H1 (cell line): ENCODE results near the gene TMEM209. TPM values are rescaled to one million over a fixed set of nuclear protein-coding genes. Genes with fewer than 3 reads are reported as not detected.

Source experiments
- CTCF ChIA-PET: fragments of 300-600 bp; sonication (Branson Sonifier 250); formaldehyde crosslinking; loops from one replicate; lab custom pipeline; 2021; ENCODE audit not compliant: partially characterized antibody; lab: Charles Lee
- POLR2A ChIA-PET: fragments of 300-600 bp; sonication (Branson Sonifier 250); formaldehyde crosslinking; loops from one replicate; lab custom pipeline; 2021; ENCODE audit warnings: inconsistent platforms; ENCODE audit not compliant: partially characterized antibody; lab: Charles Lee
- DNase-seq, 2 experiments: peaks; one replicate each; pipeline versions ENCODE4 v3.0.0 to v3.0.0-alpha.2; 2010 to 2022; ENCODE audit warnings: low spot score in 2 of 2, low read depth in 1 of 2, mixed read lengths in 1 of 2
- FAIRE-seq: peaks from 2 replicates; lab custom pipeline; 2011; peaks lifted over from hg19 to GRCh38; lab: Jason Lieb, UNC
- H2AFZ ChIP-seq: 2 replicates; pipeline ENCODE4 v1.8.1; 2012; ENCODE audit warnings: low read length, inconsistent platforms
- H2AK5ac ChIP-seq: 2 replicates; pipeline ENCODE4 v1.6.1; 2013; ENCODE audit warnings: low read depth, low read length
- H2BK120ac ChIP-seq: replicated peaks from 2 replicates; pipeline ENCODE3; 2013; ENCODE audit warnings: low read depth, low read length, inconsistent platforms
- H2BK12ac ChIP-seq: 2 replicates; pipeline ENCODE4 v1.6.1; 2013; ENCODE audit warnings: low read depth, low read length
- H2BK15ac ChIP-seq: 2 replicates; pipeline ENCODE4 v1.6.1; 2013; ENCODE audit warnings: low read length
- H2BK20ac ChIP-seq: 2 replicates; pipeline ENCODE4 v1.6.1; 2013; ENCODE audit warnings: low read length
- H2BK5ac ChIP-seq: 2 replicates; pipeline ENCODE4 v1.6.1; 2013; ENCODE audit warnings: low read depth, low read length
- H3K14ac ChIP-seq: 2 replicates; pipeline ENCODE4 v1.6.1; 2013; ENCODE audit warnings: inconsistent platforms; ENCODE audit not compliant: insufficient read length
- H3K18ac ChIP-seq: 2 replicates; pipeline ENCODE4 v1.6.1; 2013; ENCODE audit warnings: low read length; ENCODE audit errors: extremely low read depth
- H3K23ac ChIP-seq: 2 replicates; pipeline ENCODE4 v1.6.1; 2013; ENCODE audit warnings: inconsistent platforms; ENCODE audit not compliant: insufficient read length
- H3K23me2 ChIP-seq: 2 replicates; pipeline ENCODE4 v1.6.1; 2013; ENCODE audit warnings: low read depth, low read length
- H3K27ac ChIP-seq: 2 replicates; pipeline ENCODE4 v1.6.1; 2011; ENCODE audit warnings: low read depth, low read length, inconsistent platforms
- H3K27me3 ChIP-seq, 4 experiments: replicated peaks in 1 of 4; 1 replicate in 1 of 4; 2 replicates in 3 of 4; pipeline versions ENCODE4 v1.6.1 to v1.8.1; 2011 to 2013; ENCODE audit warnings: low read length in 3 of 4, mild to moderate bottlenecking in 3 of 4, inconsistent platforms in 2 of 4, mixed read lengths in 2 of 4, moderate library complexity in 1 of 4; ENCODE audit not compliant: control insufficient read depth in 3 of 4, insufficient read depth in 3 of 4; ENCODE audit errors: extremely low read depth in 1 of 4
- H3K36me3 ChIP-seq, 4 experiments: 2 replicates each; pipeline versions ENCODE4 v1.6.1 to v1.8.1; 2011 to 2013; ENCODE audit warnings: mild to moderate bottlenecking in 4 of 4, low read length in 3 of 4, moderate library complexity in 2 of 4, control low read depth in 1 of 4, inconsistent platforms in 1 of 4; ENCODE audit not compliant: insufficient read depth in 4 of 4, control insufficient read depth in 2 of 4
- H3K4ac ChIP-seq: replicated peaks from 2 replicates; pipeline ENCODE3; 2013; ENCODE audit warnings: low read length, low read depth, mixed read lengths, inconsistent platforms; ENCODE audit not compliant: insufficient read length
- H3K4me1 ChIP-seq, 4 experiments: replicated peaks in 1 of 4; 1 replicate in 1 of 4; 2 replicates in 3 of 4; pipeline versions ENCODE4 v1.6.1 to v1.8.1; 2011 to 2013; ENCODE audit warnings: low read length in 3 of 4, inconsistent platforms in 2 of 4, mixed read lengths in 1 of 4; ENCODE audit not compliant: insufficient read depth in 4 of 4, control insufficient read depth in 3 of 4
- H3K4me2 ChIP-seq, 2 experiments: 2 replicates each; pipeline versions ENCODE4 v1.6.1 to v1.8.1; 2011 to 2013; ENCODE audit warnings: low read depth in 2 of 2, low read length in 2 of 2, control low read depth in 1 of 2, inconsistent platforms in 1 of 2, mild to moderate bottlenecking in 1 of 2; ENCODE audit not compliant: insufficient read depth in 1 of 2
- H3K4me3 ChIP-seq, 4 experiments: fragments of 200-600, 300-600 bp in 1 of 4; sonication (generic), shearing (Covaris generic), sonication (Bioruptor Twin) in 1 of 4; 2 replicates each; pipeline versions ENCODE4 v1.5.1 to v1.8.1; 2011 to 2016; ENCODE audit warnings: low read length in 4 of 4, low read depth in 3 of 4, control low read depth in 2 of 4, inconsistent platforms in 2 of 4, mild to moderate bottlenecking in 2 of 4, mixed read lengths in 1 of 4, moderate library complexity in 1 of 4; ENCODE audit not compliant: insufficient read depth in 2 of 4; ENCODE audit errors: extremely low read depth in 1 of 4
- H3K56ac ChIP-seq: replicated peaks from 2 replicates; pipeline ENCODE3; 2013; ENCODE audit warnings: low read depth, mild to moderate bottlenecking, mixed read lengths, low read length, inconsistent platforms; ENCODE audit not compliant: insufficient read length
- H3K79me1 ChIP-seq: 2 replicates; pipeline ENCODE4 v1.6.1; 2013; ENCODE audit warnings: low read depth, low read length, control low read depth
- H3K79me2 ChIP-seq, 2 experiments: 2 replicates each; pipeline versions ENCODE4 v1.6.1 to v1.8.1; 2012 to 2013; ENCODE audit warnings: low read length in 2 of 2, mild to moderate bottlenecking in 2 of 2, inconsistent platforms in 1 of 2; ENCODE audit not compliant: insufficient read depth in 2 of 2, control insufficient read depth in 1 of 2
- H3K9ac ChIP-seq, 4 experiments: replicated peaks in 1 of 4; 1 replicate in 1 of 4; 2 replicates in 3 of 4; pipeline versions ENCODE4 v1.6.1 to v1.8.1; 2011 to 2013; ENCODE audit warnings: low read depth in 3 of 4, low read length in 3 of 4, control low read depth in 2 of 4, mild to moderate bottlenecking in 2 of 4, moderate library complexity in 2 of 4, inconsistent platforms in 1 of 4; ENCODE audit errors: extremely low read depth in 1 of 4
- H3K9me3 ChIP-seq, 2 experiments: 2 replicates each; pipeline versions ENCODE4 v1.6.1 to v1.8.1; 2012 to 2013; ENCODE audit warnings: mild to moderate bottlenecking in 2 of 2, moderate library complexity in 2 of 2, control low read depth in 1 of 2, inconsistent platforms in 1 of 2, low read depth in 1 of 2, low read length in 1 of 2, mixed read lengths in 1 of 2; ENCODE audit not compliant: insufficient read depth in 2 of 2
- H4K20me1 ChIP-seq, 2 experiments: replicated peaks in 1 of 2; 2 replicates each; pipeline versions ENCODE3 to v1.8.1; 2011 to 2013; ENCODE audit warnings: inconsistent platforms in 2 of 2, low read length in 2 of 2, mild to moderate bottlenecking in 1 of 2; ENCODE audit not compliant: insufficient read depth in 2 of 2, control insufficient read depth in 1 of 2
- H4K5ac ChIP-seq: 2 replicates; pipeline ENCODE4 v1.6.1; 2013; ENCODE audit warnings: low read length, low read depth, mixed read lengths, inconsistent platforms; ENCODE audit not compliant: insufficient read length
- H4K8ac ChIP-seq: 2 replicates; pipeline ENCODE4 v1.8.0; 2013; ENCODE audit warnings: mild to moderate bottlenecking, moderate library complexity, low read length, inconsistent platforms; ENCODE audit not compliant: insufficient read depth; ENCODE audit errors: extremely low read depth
- H4K91ac ChIP-seq: replicated peaks from 2 replicates; pipeline ENCODE3; 2013; ENCODE audit warnings: low read length, mixed read lengths, inconsistent platforms; ENCODE audit not compliant: insufficient read length
- BCL11A ChIP-seq, 2 experiments: IDR thresholded peaks; one replicate each; pipeline ENCODE4 v1.6.1; 2011; ENCODE audit warnings: low read depth in 2 of 2, low read length in 2 of 2, mild to moderate bottlenecking in 2 of 2
- CBX8 ChIP-seq: fragments of 300-800, 300-1000 bp; sonication (generic); IDR thresholded peaks from 2 replicates; pipeline ENCODE4 v1.7.1; 2016; ENCODE audit warnings: low read depth, low read length, borderline replicate concordance
- CREB1 ChIP-seq: IDR thresholded peaks from 2 replicates; pipeline ENCODE4 v1.6.1; 2012; ENCODE audit warnings: inconsistent platforms
- CTBP2 ChIP-seq: IDR thresholded peaks from 2 replicates; pipeline ENCODE4 v1.7.0; 2011; ENCODE audit warnings: borderline replicate concordance, mild to moderate bottlenecking, moderate library complexity, mixed read lengths, low read length; ENCODE audit not compliant: insufficient read depth, insufficient read length
- HDAC6 ChIP-seq: IDR thresholded peaks from one replicate; pipeline ENCODE4 v1.7.1; 2012; ENCODE audit warnings: low read depth, mild to moderate bottlenecking, inconsistent platforms, low read length, moderate library complexity
- POLR2A ChIP-seq, 2 experiments: IDR thresholded peaks; 1 replicate in 1 of 2; 2 replicates in 1 of 2; pipeline ENCODE4 v1.6.1; 2011; ENCODE audit warnings: low read depth in 2 of 2, low read length in 2 of 2, mild to moderate bottlenecking in 2 of 2; ENCODE audit errors: control extremely low read depth in 1 of 2
- POLR2AphosphoS5 ChIP-seq: IDR thresholded peaks from 2 replicates; pipeline ENCODE4 v1.6.1; 2011; ENCODE audit warnings: low read depth, low read length
- POU5F1 ChIP-seq: IDR thresholded peaks from 2 replicates; pipeline ENCODE4 v1.6.1; 2011; ENCODE audit warnings: low read depth, mild to moderate bottlenecking, low read length, moderate library complexity
- RAD21 ChIP-seq, 2 experiments: IDR thresholded peaks in 1 of 2; conservative IDR thresholded peaks in 1 of 2; 2 replicates each; pipeline ENCODE4 v1.6.1; 2011; ENCODE audit warnings: low read depth in 2 of 2, low read length in 2 of 2, improper control_type of control experiment in 1 of 2, inconsistent platforms in 1 of 2, mild to moderate bottlenecking in 1 of 2, moderate library complexity in 1 of 2
- RBBP5 ChIP-seq: IDR thresholded peaks from 2 replicates; pipeline ENCODE4 v1.7.1; 2012; ENCODE audit warnings: low read depth, mild to moderate bottlenecking, inconsistent platforms, low read length, moderate library complexity, borderline replicate concordance
- SP2 ChIP-seq: IDR thresholded peaks from 2 replicates; pipeline ENCODE4 v1.6.1; 2012; ENCODE audit warnings: mild to moderate bottlenecking, low read length, inconsistent platforms
- TCF12 ChIP-seq: IDR thresholded peaks from 2 replicates; pipeline ENCODE4 v1.6.1; 2011; ENCODE audit warnings: low read depth, mild to moderate bottlenecking, low read length
- WGBS, 2 experiments: shearing (Covaris generic) in 1 of 2; methylation state at CpG; one replicate each; pipeline versions ENCODE4 v1.1.6 to v1.1.7; 2013 to 2015; ENCODE audit warnings: low lambda C conversion rate in 2 of 2, mixed read lengths in 2 of 2, inconsistent platforms in 1 of 2, low coverage in 1 of 2, missing lambda C conversion rate in 1 of 2; ENCODE audit not compliant: insufficient replicate concordance in 2 of 2, insufficient coverage in 1 of 2, insufficient read length in 1 of 2; ENCODE audit errors: extremely low coverage in 1 of 2, missing lambda C conversion rate in 1 of 2; 5-methylcytosine and 5-hydroxymethylcytosine counted together
- polyA plus RNA-seq, 7 experiments: library from polyadenylated mRNA; depleted of rRNA in 3 of 7; stranded (reverse) in 5 of 7; unstranded in 2 of 7; fragments of >200 nt in 5 of 7; fragments of 200-250 nt in 2 of 7; gene quantifications; 1 replicate in 5 of 7; 2 replicates in 1 of 7; 4 replicates in 1 of 7; pipeline versions ENCODE4 v1.2.1 to v1.2.3, GENCODE V29; 2011 to 2013; ENCODE audit warnings: missing spikeins in 2 of 7, mixed read lengths in 2 of 7
- total RNA-seq: library from RNA; stranded (reverse); fragmentation: NEBNext Ultra II Directional; extraction: Animal tissue kit (Norgen Biotek cat#: 25700); gene quantifications from 2 replicates; pipeline ENCODE4 v1.2.1, GENCODE V29; 2021
- TF ChIP-seq, protein P1 (sequence below): IDR thresholded peaks from 2 replicates; pipeline ENCODE4 v1.6.1; 2011; ENCODE audit warnings: low read depth, mild to moderate bottlenecking, low read length; ENCODE audit not compliant: insufficient read depth

The TMEM209 gene
- total and polyA plus RNA-seq, 2 of the 8 experiments (the other 6 are each of a cell fraction or from before 2014, with no cell fraction given): 28.5 to 30.5 TPM

GRCh38 chr7:130146693-130147405 is 58.4 kb downstream of the TMEM209 start:
- Histone ChIP-seq H4K8ac (no peak overlapping the region), H3K56ac (no peak overlapping the region), H3K4me3 (no peak overlapping the region), H2BK12ac (no peak overlapping the region), H4K5ac (no peak overlapping the region), H3K9ac (no peak overlapping the region), H3K23ac (no peak overlapping the region), H3K4me2 (no peak overlapping the region), H3K4me1 (peaks cover 0 to 9% (median 5%) of the 10 kb centered on the region in 4 experiments; a peak in 5 of 7 replicates), H3K79me1 (no peaks in the 10 kb centered on the region), H3K36me3 (no peaks in the 10 kb centered on the region; a peak in 1 of 8 replicates), H2AFZ (no peak overlapping the region), H3K4ac (no peak overlapping the region), H3K79me2 (no peaks in the 10 kb centered on the region), H2BK120ac (no peak overlapping the region), H2BK15ac (no peak overlapping the region), H3K18ac (no peak overlapping the region), H3K9me3 (no peaks in the 10 kb centered on the region), H3K23me2 (peaks cover 4% of the 10 kb centered on the region; the same call in 1 of the 2 replicates), H2AK5ac (no peak overlapping the region), H3K27me3 (no peaks in the 10 kb centered on the region), H4K91ac (no peak overlapping the region), H3K27ac (no peak overlapping the region), H4K20me1 (peaks cover 0 to 4% of the 10 kb centered on the region in 2 experiments), H3K14ac (no peak overlapping the region), H2BK5ac (no peak overlapping the region), H2BK20ac (no peak overlapping the region)
- FAIRE-seq (no peak), DNase-seq (peak in 1 of 2 experiments; percentile 30)
- POLR2A ChIA-PET: interaction anchor here (0.8 kb wide), 1 partner anchor 478 kb away, joined by 3 read pairs; no protein-coding TSS in a partner anchor
- WGBS, 2 experiments: 92% methylated on average over 9 of the region's 9 CpGs; no CpG with 5 or more reads in 1 of the 2 experiments
- CTCF ChIA-PET: interaction anchor here (0.6 to 1.0 kb wide), 5 partner anchors 8 to 147 kb away, joined by 3 to 5 read pairs (median 3); no protein-coding TSS in a partner anchor
- TF ChIP-seq, protein P1, sequence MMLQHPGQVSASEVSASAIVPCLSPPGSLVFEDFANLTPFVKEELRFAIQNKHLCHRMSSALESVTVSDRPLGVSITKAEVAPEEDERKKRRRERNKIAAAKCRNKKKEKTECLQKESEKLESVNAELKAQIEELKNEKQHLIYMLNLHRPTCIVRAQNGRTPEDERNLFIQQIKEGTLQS: no peak
- no peak for TF ChIP-seq POU5F1
- TF ChIP-seq POLR2A (IDR thresholded peaks at IDR 0.05; ENCODE audit: control extremely low read depth in 1 of 2, low read depth in 2 of 2, low read length in 2 of 2): no peak
- no peak for TF ChIP-seq RAD21 (IDR thresholded peaks at IDR 0.05 in 1 of 2, conservative IDR thresholded peaks at IDR 0.05 in 1 of 2; ENCODE audit: low read depth in 2 of 2, low read length in 2 of 2)
- no peak for TF ChIP-seq SP2
- no peak for TF ChIP-seq CREB1
- no peak for TF ChIP-seq CTBP2
- TF ChIP-seq CBX8: no peak
- TF ChIP-seq POLR2AphosphoS5: no peak
- TF ChIP-seq TCF12: no peak
- no peak for TF ChIP-seq HDAC6
- TF ChIP-seq RBBP5: no peak
- TF ChIP-seq BCL11A (IDR thresholded peaks at IDR 0.05; ENCODE audit: low read depth in 2 of 2, low read length in 2 of 2): no peak
